ENCODE measurements around the gene IWS1.

DNA sequence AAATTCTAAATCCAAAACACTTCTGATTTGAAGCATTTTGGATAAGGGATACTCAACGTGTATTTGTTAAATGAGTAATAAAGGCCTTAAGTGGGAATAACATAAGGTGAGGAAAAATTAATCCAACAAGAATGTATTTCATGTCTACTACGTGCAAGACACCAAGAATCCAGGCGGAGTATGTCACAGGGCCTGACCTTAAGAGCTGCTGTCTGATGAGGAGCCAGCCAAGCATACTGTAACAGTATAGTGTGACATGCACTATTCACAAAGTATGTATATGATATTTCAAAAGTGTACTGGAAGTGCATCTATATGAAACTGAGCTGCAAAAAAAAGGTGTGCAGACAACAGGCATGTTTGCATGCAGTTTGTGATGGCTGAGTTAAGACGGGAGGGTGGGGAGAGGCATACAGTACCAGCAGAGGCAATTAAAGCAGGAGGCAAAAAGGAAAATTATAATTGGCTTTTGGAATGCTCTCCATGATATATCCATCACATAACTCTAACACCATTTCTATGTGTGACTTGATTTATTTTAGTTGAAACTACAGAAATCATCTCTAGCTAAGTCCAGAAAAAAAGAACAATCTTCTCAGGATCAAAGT is 18.2 kb downstream of the IWS1 start:
- TF ChIP-seq EZH2phosphoT487 (IDR thresholded peaks at IDR 0.05; ENCODE audit: insufficient read depth, low read depth) (no peak), EZH2 (IDR thresholded peaks at IDR 0.05; ENCODE audit: insufficient read depth, poor library complexity, severe bottlenecking) (no peak)
